Fibroblast of villous mesenchyme (primary cell): ENCODE results near the gene RBMS3. TPM values are rescaled to one million over a fixed set of nuclear protein-coding genes. Genes with fewer than 3 reads are reported as not detected.

ENCODE experiments used
- DNase-seq: peaks from one replicate; pipeline ENCODE4 v3.0.0-alpha.2; 2010; ENCODE audit warnings: low read depth
- H3K4me3 ChIP-seq: 2 replicates; pipeline ENCODE4 v1.5.1; 2011; ENCODE audit warnings: low read depth, mild to moderate bottlenecking, low read length
- CTCF ChIP-seq: IDR thresholded peaks from 2 replicates; pipeline ENCODE4 v1.5.1; 2012; ENCODE audit warnings: low read depth, mild to moderate bottlenecking, low read length; ENCODE audit not compliant: insufficient read depth
- total RNA-seq: library from RNA; depleted of rRNA; stranded (reverse); fragments of >200 nt; gene quantifications from 2 replicates; pipeline ENCODE4 v1.2.3, GENCODE V29; 2012

The RBMS3 gene
- total RNA-seq, 1 donor: 85.9 TPM

DNA sequence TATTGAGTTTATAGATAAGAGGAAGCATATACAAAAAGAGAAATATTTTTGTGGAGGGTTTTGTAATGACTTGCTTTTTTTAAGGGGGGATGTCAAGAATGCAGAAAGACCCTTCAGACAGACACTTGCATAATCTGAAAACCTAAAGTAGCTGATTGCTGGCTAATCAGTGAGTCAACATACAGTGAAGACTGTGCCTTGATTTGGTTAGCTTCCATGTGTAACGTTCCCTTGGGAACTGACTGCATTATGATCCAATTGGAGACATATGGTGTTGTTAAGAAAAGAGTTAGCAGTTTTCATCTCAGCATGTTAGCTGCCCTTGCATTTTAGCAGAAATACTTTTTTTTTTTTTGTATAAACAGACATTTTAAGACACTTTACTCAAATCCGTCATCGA is 483.2 kb downstream of the RBMS3 start:
- peak; percentile 71 for DNase-seq
- H3K4me3 ChIP-seq: no peak overlapping the region
- no peak for TF ChIP-seq CTCF

- peak; percentile 78 for DNase-seq
- peak; percentile 66 for TF ChIP-seq CTCF
- H3K4me3 ChIP-seq: no peak overlapping the region
Measured at GRCh38 chr3:29764603-29765254, 483.9 kb downstream of the RBMS3 start.

DNA sequence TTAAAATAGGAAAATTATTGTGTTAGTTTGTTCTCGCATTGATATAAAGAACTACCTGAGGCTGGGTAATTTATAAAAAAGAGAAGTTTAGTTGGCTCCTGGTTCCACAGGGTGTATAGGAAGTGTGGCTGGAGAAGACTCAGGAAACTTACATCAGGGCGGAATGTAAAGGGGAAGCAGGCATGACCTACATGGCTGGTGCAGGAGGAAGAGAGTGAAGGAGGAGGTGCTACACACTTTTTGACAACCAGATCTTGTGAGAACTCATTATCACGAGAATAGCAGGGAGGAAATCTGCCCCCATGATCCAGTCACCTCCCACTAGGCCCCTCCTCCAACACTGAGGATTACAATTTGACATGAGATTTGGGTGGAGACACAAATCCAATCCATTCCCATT is 490.7 kb downstream of the RBMS3 start:
- no peak for TF ChIP-seq CTCF
- no peak overlapping the region for H3K4me3 ChIP-seq
- DNase-seq: no peak

DNA sequence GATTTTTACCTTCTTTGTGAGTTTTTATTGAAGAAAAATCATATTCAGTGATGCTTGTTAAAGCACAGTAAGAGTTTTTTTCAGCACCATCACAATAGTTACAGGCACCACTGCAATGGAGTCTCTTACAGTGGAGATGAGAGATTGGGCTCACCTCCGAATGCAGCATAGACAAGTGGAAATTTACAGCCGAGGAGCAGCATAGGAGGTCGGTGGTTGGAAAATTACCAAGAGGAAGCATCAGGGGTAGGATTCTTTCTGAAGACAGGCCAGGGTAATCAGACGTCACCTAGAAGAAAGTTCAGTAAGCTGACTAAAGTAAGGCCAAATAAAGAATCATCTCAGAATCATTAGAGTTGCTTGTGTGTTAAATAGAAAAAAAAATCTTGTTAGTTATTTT is 491.6 kb downstream of the RBMS3 start:
- no peak for TF ChIP-seq CTCF
- H3K4me3 ChIP-seq: no peak overlapping the region
- DNase-seq: no peak

- H3K4me3 ChIP-seq: no peak overlapping the region
- TF ChIP-seq CTCF: no peak
- no peak for DNase-seq
Measured at GRCh38 chr3:29773481-29773880, 492.6 kb downstream of the RBMS3 start.

DNA sequence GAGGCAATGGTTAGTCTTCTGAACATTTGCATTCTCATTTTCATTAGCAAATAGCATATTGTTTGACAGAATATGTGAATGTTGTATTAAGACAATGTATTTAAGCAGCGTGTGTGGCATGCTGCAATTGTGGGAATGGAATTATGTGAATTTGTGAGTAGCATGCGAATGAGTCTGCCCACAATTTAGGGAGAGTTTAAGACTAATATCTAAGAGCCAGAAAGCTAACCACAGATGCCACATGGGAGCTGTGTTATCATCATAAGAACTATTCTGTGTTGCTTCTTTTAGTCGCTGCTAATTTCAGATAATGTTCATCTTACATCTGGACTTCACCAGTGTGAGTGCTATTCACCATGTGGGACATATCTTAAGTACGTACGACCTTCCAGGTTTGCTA is 494.5 kb downstream of the RBMS3 start:
- no peak overlapping the region for H3K4me3 ChIP-seq
- DNase-seq: peak; percentile 47
- TF ChIP-seq CTCF: no peak

DNA sequence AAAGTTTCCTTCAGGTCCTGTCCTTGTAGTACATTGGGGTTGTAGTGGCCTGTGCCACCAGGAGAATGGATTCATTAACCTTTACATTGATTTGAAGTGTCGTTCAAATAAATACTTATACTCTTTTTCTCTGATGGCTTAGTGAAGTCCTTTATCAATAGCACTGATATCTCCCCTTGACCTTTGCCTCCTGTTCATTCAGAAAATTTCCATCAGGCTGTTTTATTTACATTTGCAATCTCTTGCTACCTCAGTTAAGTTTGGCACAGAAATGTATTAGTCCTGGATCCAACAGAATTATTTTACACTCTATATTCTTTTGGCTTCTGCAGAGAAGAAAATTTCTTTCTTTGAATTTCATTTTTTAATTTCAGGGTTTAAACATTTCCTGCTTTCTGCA is 497.0 kb downstream of the RBMS3 start:
- H3K4me3 ChIP-seq: no peak overlapping the region
- TF ChIP-seq CTCF: no peak
- DNase-seq: no peak
